Activated CD4-positive, alpha-beta memory T cell treated with anti-CD3 and anti-CD28 coated beads, Interleukin-2, amount 10 ng/mL, durations not matched to agents 7 days and 5 days (primary cell): ENCODE results near the gene NCOA5. TPM values are rescaled to one million over a fixed set of nuclear protein-coding genes. Genes with fewer than 3 reads are reported as not detected.

Experiments used
- CTCF ChIA-PET: fragments of 350-600 bp; sonication (Branson Sonifier 250); formaldehyde crosslinking; loops from one replicate; lab custom pipeline; 2021; ENCODE audit warnings: antibody characterized with exemption, inconsistent platforms; lab: Charles Lee
- POLR2A ChIA-PET: fragments of 350-600 bp; sonication (Branson Sonifier 250); formaldehyde crosslinking; loops from one replicate; lab custom pipeline; 2021; ENCODE audit warnings: antibody characterized with exemption; lab: Charles Lee
- DNase-seq: peaks from one replicate; pipeline ENCODE4 v3.0.0-alpha.2; 2020
- H3K27ac Mint-ChIP-seq: one replicate; pipeline ENCODE4 v1.8.0; 2021; ENCODE audit warnings: mild to moderate bottlenecking, mixed read lengths
- H3K27me3 Mint-ChIP-seq: one replicate; pipeline ENCODE4 v1.8.0; 2021; ENCODE audit warnings: mixed read lengths
- H3K36me3 Mint-ChIP-seq: one replicate; pipeline ENCODE4 v1.8.0; 2021; ENCODE audit warnings: low read depth, mixed read lengths
- H3K4me1 Mint-ChIP-seq: one replicate; pipeline ENCODE4 v1.8.0; 2021; ENCODE audit warnings: mixed read lengths
- H3K4me3 Mint-ChIP-seq: one replicate; pipeline ENCODE4 v1.8.0; 2021; ENCODE audit warnings: mild to moderate bottlenecking, mixed read lengths
- H3K9me3 Mint-ChIP-seq: one replicate; pipeline ENCODE4 v1.8.0; 2021; ENCODE audit warnings: mixed read lengths
- total RNA-seq, 2 experiments: library from RNA; stranded (reverse); gene quantifications; one replicate each; pipeline ENCODE4 v1.2.3, GENCODE V29; 2021

NCOA5 gene
- total RNA-seq, 2 experiments from 2014 or later = 24.6 to 26.3 TPM

DNA sequence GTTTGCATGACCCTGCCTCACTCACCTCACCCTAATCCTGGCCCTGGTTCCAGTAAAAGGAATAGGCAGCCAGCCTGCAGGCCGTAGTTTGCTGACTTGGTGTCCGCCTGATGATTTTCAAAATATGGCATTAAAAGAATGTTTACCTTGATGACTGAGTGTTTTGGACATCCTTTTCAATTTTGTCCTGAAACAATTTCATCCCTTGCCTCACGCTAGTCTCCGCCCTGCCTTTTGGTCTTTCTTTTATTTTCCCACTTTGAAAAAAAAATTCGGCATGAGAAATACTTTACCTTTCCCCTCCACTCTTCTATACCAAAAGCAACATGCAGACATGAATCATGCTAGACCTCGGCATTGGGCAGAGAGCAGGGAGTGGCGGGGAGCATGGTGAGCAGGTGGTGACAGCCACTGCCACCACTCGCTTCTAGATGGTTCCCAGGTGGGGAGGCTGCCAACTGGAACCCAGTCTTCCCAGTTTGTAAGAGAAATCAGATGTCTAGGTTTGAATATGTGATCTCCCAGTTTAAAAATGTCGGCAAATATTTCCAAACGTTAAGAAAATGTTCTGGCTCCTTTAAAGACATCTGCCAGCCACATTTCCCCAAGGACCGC, 37.7 kb upstream of the NCOA5 start:
- DNase-seq = no peak
- H3K4me3 Mint-ChIP-seq = no peak overlapping the region
- no peaks in the 10 kb centered on the region for H3K9me3 Mint-ChIP-seq
- no peaks in the 10 kb centered on the region for H3K36me3 Mint-ChIP-seq
- ChIA-PET CTCF (interaction anchor here (0.8 to 1.2 kb wide), 4 partner anchors 13 to 222 kb away, joined by 3 to 6 read pairs (median 4); no protein-coding TSS in a partner anchor), POLR2A (no interaction called here)
- H3K27me3 Mint-ChIP-seq = peaks cover 18% of the 10 kb centered on the region
- H3K4me1 Mint-ChIP-seq = no peaks in the 10 kb centered on the region
- H3K27ac Mint-ChIP-seq = no peak overlapping the region

DNA sequence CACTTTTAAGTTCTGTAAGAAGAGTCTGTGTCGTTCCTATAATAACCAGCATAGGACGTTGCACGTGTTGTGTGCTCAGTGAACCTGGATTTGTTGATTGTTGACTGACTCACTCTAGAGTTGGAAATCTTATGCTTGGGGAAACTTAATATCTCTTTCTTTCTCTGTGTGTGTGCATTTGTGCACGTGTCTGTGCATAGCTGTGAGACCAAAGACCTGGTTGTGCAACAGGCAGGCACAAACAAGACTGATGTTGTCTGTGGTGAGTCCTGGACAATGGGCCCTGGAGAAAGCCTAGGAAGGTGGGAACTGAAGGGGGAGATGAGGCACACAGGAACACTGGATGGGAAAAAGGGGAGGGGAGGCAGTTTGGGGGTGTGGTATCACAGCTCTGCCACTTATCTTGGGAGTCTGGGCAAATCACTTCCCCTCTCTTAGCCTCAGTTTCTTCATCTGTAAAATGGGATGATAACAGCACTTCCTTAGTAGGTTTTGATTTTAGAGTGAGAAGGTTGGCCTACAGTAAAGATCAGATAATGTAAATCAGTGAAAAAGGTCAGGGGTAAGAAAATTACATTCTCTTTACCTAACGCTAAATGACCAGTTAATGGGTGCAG, 36.8 kb upstream of the NCOA5 start:
- H3K27me3 Mint-ChIP-seq = peaks cover 18% of the 10 kb centered on the region
- ChIA-PET CTCF (no interaction called here), POLR2A (no interaction called here)
- H3K36me3 Mint-ChIP-seq = no peaks in the 10 kb centered on the region
- H3K4me3 Mint-ChIP-seq = no peak overlapping the region
- H3K27ac Mint-ChIP-seq = no peak overlapping the region
- no peak for DNase-seq
- no peaks in the 10 kb centered on the region for H3K9me3 Mint-ChIP-seq
- peaks cover 4% of the 10 kb centered on the region for H3K4me1 Mint-ChIP-seq

DNA sequence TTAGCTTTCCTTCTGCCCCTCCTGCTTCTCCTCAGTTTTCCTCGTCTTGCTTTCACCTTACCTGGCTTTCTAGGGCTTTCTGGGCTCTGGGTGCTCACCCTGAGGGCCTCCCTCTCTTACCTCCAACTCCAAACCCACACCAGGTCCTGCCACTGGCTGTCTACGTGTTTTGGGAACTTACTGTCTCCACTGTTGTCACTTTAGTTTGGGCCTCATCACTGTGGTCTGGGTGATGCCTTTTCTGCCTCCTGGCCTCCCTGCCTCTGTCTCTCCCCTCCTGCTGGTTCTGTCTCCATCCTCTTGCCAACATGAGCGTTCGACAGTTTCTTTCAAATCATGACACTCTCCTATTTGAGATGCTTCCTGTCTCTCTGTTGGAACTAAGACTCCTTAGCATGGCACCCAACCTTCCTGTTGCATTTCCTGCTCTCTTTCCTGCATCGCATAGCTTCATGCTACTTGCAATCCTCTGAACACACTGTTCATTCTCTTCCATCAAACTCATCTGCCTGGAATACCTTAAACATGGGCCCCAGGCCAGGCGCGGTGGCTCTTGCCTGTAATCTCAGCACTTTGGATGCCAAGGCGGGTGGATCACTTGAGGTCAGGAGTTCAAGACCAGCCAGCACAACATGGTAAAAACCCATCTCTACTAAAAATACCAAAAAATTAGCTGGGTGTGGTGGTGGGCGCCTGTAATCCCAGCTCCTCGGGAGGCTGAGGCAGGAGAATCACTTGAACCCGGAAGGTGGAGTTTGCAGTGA, 33.9 kb upstream of the NCOA5 start:
- peaks cover 9% of the 10 kb centered on the region for H3K27me3 Mint-ChIP-seq
- H3K27ac Mint-ChIP-seq = no peak overlapping the region
- no peak for DNase-seq
- CTCF ChIA-PET = no interaction called here
- peaks cover 7% of the 10 kb centered on the region for H3K4me1 Mint-ChIP-seq
- H3K4me3 Mint-ChIP-seq = no peak overlapping the region
- H3K9me3 Mint-ChIP-seq = no peaks in the 10 kb centered on the region
- no peaks in the 10 kb centered on the region for H3K36me3 Mint-ChIP-seq
- POLR2A ChIA-PET = no interaction called here

DNA sequence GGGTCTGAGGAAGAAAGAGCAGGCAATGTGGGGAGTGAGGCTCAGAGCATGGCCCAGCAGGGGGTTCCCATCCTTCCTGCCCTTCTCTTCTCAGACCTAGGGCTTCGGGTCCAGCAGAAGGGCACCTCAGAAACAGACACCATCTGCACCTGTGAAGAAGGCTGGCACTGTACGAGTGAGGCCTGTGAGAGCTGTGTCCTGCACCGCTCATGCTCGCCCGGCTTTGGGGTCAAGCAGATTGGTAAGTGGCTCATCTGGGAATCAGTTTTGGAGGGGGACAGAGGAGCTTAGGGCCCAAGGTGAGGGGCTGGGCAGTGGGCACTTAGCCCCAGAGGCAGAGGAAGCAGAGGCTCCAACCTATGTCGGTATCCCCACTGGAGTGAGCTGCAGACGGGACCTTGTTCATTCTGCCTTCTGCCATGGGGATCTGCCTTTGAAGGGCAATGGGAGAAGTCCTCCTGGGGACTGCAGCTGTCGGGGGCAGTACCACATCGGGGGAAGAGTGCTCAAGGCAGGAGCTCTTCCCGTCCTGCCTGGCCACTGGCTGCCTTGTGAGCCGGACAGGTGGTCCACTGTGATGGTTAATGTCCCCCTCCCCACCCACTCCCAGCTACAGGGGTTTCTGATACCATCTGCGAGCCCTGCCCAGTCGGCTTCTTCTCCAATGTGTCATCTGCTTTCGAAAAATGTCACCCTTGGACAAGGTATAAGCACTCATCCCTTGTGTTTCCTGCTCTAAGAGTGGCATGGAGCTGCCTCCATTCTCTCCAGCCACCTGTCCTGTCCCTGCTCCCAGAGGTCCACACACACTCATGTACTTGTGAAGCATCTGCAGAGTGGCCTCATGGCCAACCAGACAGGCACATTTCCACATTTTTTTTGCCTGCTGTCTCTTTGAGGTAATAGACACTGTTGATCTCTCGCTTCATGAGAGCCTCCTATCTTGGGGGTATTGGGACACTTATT, 33.0 kb upstream of the NCOA5 start:
- Mint-ChIP-seq H3K27me3 (peaks cover 14% of the 10 kb centered on the region), H3K4me1 (peaks cover 12% of the 10 kb centered on the region), H3K27ac (no peak overlapping the region), H3K36me3 (no peaks in the 10 kb centered on the region), H3K4me3 (no peak overlapping the region), H3K9me3 (no peaks in the 10 kb centered on the region)
- ChIA-PET POLR2A (no interaction called here), CTCF (no interaction called here)
- DNase-seq = no peak

DNA sequence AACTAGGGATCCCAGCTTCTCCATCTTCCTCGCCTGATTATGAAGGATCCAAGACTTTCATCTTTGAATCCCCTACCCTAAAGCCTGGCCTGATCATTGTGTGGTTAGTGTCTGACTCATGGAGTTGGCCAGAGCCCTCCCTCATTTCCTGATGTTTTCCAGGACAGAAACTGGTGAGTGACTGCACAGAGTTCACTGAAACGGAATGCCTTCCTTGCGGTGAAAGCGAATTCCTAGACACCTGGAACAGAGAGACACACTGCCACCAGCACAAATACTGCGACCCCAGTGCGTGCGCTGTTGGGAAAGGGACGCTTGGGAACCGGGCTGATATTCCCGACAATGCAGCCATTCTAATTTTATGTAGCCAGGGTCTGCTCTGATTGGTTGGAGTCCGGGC, 32.3 kb upstream of the NCOA5 start:
- Mint-ChIP-seq H3K36me3 (no peaks in the 10 kb centered on the region), H3K4me3 (no peak overlapping the region), H3K9me3 (no peaks in the 10 kb centered on the region), H3K27ac (no peak overlapping the region), H3K27me3 (peaks cover 15% of the 10 kb centered on the region), H3K4me1 (peaks cover 16% of the 10 kb centered on the region)
- POLR2A ChIA-PET = no interaction called here
- DNase-seq = no peak
- CTCF ChIA-PET = no interaction called here

DNA sequence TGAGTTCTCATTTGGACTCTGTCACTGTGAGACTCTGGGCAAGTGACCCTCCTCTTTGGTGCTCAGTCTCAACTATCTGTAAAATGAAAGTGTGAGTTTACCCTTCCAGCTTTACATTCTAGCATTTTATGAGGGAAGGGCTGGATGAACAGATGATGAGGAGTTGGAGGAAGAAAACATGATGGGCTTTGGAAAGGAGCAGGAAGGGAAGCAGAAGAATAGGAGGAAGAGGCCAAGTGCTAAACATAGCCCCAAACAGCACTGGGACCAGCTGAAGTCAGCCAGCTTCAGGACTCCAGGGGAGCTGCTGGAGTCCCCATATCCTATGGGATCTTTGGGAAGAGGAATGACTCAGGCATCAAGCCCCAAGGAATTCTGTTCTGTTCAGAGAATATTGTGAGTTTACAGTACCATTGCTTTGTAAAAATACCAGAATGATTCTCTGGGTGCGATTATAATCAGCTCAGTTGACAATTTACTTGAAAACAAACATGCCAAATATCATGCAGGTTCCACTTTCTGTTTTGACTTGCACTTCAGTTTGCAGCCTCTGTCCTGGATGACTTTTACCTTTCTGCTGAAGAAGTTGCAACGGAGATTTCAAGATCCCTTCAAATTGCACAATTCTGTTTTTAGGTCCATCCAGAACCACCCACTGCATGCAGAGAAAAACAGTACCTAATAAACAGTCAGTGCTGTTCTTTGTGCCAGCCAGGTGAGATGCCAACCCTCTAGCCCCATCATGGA, 31.6 kb upstream of the NCOA5 start:
- POLR2A ChIA-PET = no interaction called here

DNA sequence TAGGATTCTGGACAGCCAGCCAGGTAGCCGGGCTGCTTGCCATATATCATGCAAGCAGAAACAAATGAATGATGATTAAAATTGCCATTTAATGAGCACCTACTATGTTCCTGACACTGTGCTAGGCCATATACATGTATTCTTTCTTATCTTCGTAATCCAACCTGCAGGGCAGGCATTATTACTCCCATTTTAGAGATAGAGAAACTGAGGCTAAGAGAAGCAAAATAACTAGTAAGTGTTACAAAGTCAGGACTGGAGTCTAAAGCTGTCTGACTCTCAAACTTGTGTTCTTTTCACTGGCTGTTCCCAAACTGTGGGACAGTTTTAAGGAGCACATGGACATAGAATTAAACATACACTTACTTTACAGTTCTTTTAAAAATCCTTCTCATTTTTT, 30.4 kb upstream of the NCOA5 start:
- ChIA-PET CTCF (interaction anchor here (0.7 to 1.5 kb wide), 2 partner anchors 9 to 12 kb away, joined by 3 to 4 read pairs; no protein-coding TSS in a partner anchor), POLR2A (no interaction called here)
- DNase-seq = no peak
- H3K36me3 Mint-ChIP-seq = no peaks in the 10 kb centered on the region
- peaks cover 20% of the 10 kb centered on the region for H3K27me3 Mint-ChIP-seq
- H3K9me3 Mint-ChIP-seq = no peaks in the 10 kb centered on the region
- no peak overlapping the region for H3K27ac Mint-ChIP-seq
- peaks cover 19% of the 10 kb centered on the region for H3K4me1 Mint-ChIP-seq
- no peak overlapping the region for H3K4me3 Mint-ChIP-seq

More for the DNA sequence above, 31.6 kb upstream of the NCOA5 start:
- Mint-ChIP-seq H3K36me3 (no peaks in the 10 kb centered on the region), H3K27me3 (peaks cover 13% of the 10 kb centered on the region), H3K4me1 (peaks cover 16% of the 10 kb centered on the region), H3K9me3 (no peaks in the 10 kb centered on the region), H3K27ac (no peak overlapping the region), H3K4me3 (no peak overlapping the region)
- DNase-seq = no peak
- CTCF ChIA-PET = interaction anchor here (1.5 kb wide), 1 partner anchor 11 kb away, joined by 4 read pairs; no protein-coding TSS in a partner anchor

DNA sequence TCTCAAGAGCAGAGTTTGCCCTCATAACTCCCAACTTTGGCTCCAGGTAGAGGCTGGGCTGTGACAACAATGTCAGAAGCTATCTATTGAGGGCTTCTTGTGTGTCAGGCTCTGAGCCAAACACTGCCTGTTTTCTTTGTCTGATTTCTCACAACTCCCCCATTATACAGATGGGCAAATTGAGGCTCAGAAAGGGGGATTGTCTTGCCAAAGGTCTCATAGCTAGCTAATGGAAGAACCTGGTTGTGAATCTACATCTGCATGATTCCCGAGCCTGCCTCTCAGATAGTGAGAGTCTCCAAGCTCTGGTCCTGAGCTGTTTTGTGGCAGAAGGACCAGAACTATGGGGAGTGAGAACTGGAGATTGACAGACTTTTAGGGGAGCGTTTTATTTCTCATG, 29.8 kb upstream of the NCOA5 start:
- ChIA-PET POLR2A (no interaction called here), CTCF (interaction anchor here (0.7 kb wide), 1 partner anchor 9 kb away, joined by 3 read pairs; no protein-coding TSS in a partner anchor)
- Mint-ChIP-seq H3K36me3 (no peaks in the 10 kb centered on the region), H3K9me3 (no peaks in the 10 kb centered on the region), H3K27ac (no peak overlapping the region), H3K4me3 (no peak overlapping the region), H3K4me1 (peaks cover 19% of the 10 kb centered on the region), H3K27me3 (peaks cover 20% of the 10 kb centered on the region)
- DNase-seq = no peak

DNA sequence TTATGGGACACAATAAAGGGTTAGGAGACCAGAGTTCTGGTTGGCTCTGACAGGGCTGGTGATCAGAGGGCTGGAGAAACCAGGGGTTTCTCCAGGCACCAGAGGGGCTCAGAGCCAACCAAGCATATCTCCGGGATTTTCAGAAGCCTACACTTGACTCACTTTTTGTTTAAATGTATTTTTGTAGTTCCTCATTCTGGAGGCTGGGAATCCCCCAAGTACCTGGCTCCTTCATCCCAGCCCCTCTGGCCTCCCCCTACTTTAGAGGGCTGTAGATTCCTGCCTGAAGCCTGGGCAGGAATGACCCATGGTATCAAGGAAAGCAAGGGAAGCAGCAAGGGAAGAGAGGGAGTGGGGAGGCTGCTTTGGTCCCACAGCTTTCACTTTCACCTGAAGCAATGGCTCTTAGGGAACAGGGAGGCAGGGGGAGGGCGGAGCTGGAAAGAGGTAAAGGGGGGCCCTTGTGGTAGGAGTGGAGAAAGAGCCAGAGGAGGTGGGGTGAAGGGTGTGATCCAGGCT, 29.3 kb upstream of the NCOA5 start:
- Mint-ChIP-seq H3K27me3 (peaks cover 22% of the 10 kb centered on the region), H3K9me3 (no peaks in the 10 kb centered on the region), H3K27ac (no peak overlapping the region), H3K4me1 (peaks cover 19% of the 10 kb centered on the region), H3K4me3 (no peak overlapping the region), H3K36me3 (no peaks in the 10 kb centered on the region)
- ChIA-PET POLR2A (no interaction called here), CTCF (no interaction called here)
- no peak for DNase-seq

DNA sequence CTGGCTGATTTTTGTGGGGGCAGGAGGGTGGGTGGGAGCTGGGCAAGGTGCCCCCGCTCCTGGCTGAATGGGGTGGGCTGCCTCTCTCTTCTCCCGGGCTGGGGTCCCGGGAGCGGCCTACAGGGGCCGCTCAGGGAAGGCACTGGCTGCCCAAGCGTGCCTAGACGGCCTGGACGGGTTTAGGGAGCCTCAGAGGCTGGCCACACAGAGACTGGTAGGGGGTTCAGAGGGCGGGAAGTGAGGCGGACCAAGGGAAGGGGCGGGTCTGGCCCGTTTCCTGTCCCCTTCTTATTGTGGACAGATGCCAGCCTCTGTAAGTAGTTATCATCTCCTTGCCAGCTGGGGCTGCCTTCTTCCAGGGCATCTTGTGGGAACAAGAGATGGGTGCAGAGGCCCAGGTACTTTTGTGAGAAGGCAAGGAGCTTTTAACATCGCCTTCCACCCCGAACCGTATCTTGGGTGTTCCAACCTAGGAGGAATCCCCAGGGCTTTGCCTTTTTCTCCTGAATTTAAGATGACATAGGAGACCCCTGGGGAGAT, 28.8 kb upstream of the NCOA5 start:
- Mint-ChIP-seq H3K4me3 (peak overlapping the region; percentile 78), H3K9me3 (no peaks in the 10 kb centered on the region), H3K27ac (no peak overlapping the region), H3K4me1 (peaks cover 19% of the 10 kb centered on the region), H3K36me3 (no peaks in the 10 kb centered on the region), H3K27me3 (peaks cover 28% of the 10 kb centered on the region)
- ChIA-PET POLR2A (no interaction called here), CTCF (interaction anchor here (1.0 kb wide), 1 partner anchor 14 kb away, joined by 3 read pairs; no protein-coding TSS in a partner anchor)
- DNase-seq = no peak

DNA sequence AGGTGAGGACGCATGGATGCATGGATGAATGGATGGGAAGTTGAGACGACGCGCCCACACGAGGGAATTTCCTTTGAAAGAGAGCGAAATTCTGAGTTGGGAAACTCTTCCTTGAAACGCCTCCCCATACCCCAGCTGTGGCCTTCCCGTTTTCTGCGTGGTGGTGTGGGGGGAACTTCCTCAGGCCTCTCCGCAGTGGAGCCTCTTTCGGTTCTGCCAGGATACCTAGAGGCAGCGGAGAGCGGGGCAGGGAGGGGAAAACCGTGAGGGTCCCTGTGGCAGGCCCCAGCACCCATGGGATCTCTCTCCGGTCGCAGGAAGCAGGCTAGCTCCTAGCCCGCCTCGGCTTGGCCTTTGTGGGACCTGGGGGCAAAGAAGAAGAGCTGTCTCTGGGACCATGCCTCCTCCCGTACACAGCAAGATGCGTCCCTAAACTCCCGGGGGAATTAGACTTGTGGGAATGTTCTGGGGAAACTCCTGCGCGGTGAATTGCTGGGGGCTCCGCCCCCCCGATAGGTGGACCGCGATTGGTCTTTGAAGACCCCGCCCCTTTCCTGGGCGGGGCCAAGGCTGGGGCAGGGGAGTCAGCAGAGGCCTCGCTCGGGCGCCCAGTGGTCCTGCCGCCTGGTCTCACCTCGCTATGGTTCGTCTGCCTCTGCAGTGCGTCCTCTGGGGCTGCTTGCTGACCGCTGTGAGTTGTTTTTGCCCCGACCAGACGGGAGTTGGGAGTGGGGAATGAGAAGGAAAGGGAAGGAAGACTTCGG, 28.1 kb upstream of the NCOA5 start, which contains the start of gene CD40:
Gene CD40 (plus strand): TSS at position 611 of the 764 bp plus-strand sequence. CDS start 30 bp downstream, at position 641.
- Mint-ChIP-seq H3K36me3 (no peaks in the 10 kb centered on the region), H3K27ac (no peak within 1 kb of the TSS), H3K4me1 (peaks cover 19% of the 10 kb centered on the region), H3K4me3 (peak within 1 kb of the TSS; percentile 78), H3K27me3 (peaks cover 32% of the 10 kb centered on the region), H3K9me3 (no peaks in the 10 kb centered on the region)
- DNase-seq = peak; percentile 57
- POLR2A ChIA-PET = no interaction called here
- CTCF ChIA-PET = interaction anchor here (1.0 kb wide), 1 partner anchor 14 kb away, joined by 3 read pairs; no protein-coding TSS in a partner anchor
